ENCODE results near the gene USP13.

Gene USP13

DNA sequence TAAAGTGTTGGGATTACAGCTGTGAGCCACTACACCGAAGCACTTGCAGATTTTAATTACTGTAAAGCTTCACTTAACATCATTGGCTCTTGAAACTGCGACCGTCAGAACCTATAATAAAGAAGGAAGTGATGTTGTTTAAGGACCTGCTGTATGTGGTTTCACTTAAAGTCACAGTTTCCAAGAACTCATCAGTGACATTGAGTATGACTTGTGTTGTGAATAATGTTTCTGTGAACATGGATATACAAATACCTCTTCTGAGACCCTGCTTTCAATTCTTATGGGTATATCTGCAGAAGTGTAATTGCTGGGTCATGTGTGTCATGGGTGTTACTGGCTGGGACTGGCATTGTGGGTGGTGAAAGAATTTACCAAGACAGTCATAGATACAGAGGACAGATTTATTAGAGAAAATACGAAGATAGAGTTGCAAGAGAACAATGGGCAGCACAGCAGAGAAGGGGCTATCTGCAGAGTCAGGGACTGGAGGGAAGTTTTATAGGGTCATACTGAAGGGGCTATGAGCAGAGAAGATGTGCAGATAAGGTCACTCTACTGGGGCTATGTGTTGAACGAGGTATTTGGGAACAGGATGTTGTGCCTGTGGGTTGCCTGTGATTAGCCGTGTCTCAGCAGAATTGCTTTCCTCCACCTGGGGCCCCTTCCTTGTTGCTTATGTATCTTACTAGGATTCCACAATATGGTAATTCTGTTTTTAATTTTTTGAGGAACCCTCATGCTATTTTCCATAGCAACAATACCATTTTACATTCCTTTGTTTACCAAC, 43.7 kb upstream of the USP13 start:
- DNase-seq (ENCODE audit: low read depth) = peak; percentile 68
- peak overlapping the region; percentile 28 for H3K4me3 ChIP-seq (ENCODE audit: low read depth, low read length)
- no peak for TF ChIP-seq CTCF (IDR thresholded peaks at IDR 0.05; ENCODE audit: insufficient read depth, low read depth, low read length, missing control alignments)

GRCh38 chr3:179610066-179610465, 42.8 kb upstream of the USP13 start:
- DNase-seq (ENCODE audit: low read depth) = no peak
- H3K4me3 ChIP-seq (ENCODE audit: low read depth, low read length) = no peak overlapping the region
- TF ChIP-seq CTCF (IDR thresholded peaks at IDR 0.05; ENCODE audit: insufficient read depth, low read depth, low read length, missing control alignments) = no peak

DNA sequence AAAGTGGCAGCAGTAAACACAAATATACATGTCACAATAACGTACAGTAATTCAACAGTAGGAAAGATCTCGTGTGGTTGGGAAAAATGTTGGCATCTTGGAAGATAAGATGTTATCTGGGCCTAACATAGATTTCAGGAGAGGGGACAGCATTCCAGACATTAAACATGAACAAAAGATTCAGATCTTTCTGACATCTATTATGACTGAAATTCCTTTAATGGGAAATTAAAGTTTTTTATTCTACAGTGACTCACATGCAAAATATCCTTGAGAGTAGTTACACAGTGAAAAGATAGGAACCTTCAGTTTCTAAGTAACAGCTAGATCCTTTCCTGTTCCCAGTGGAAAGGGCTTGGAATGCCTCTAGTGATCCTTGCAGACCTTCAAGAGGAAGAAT, 39.0 kb upstream of the USP13 start:
- no peak for TF ChIP-seq CTCF (IDR thresholded peaks at IDR 0.05; ENCODE audit: insufficient read depth, low read depth, low read length, missing control alignments)
- no peak for DNase-seq (ENCODE audit: low read depth)
- no peak overlapping the region for H3K4me3 ChIP-seq (ENCODE audit: low read depth, low read length)

- no peak overlapping the region for H3K4me3 ChIP-seq (ENCODE audit: low read depth, low read length)
- no peak for TF ChIP-seq CTCF (IDR thresholded peaks at IDR 0.05; ENCODE audit: insufficient read depth, low read depth, low read length, missing control alignments)
- DNase-seq (ENCODE audit: low read depth) = no peak
These were observed 37.2 kb upstream of the USP13 start for GRCh38 chr3:179615458-179616173.

DNA sequence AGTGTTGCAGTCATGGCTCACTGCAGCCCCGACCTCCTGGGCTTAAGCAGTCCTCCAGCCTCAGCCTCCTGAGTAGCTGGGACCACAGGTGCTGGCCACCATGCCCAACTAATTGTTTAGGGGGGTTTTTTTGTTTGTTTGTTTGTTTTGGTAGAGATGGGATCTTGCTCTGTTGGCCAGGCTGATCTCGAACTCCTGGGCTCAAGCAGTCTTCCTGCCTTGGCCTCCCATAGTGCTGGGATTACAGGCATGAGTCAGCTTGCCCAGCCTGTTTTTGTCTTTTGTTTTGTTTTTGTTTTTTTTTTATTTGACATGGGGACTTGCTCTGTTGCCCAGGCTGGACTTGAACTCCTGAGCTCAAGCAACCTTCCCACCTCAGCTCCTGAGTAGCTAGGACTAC, 30.8 kb upstream of the USP13 start:
- no peak overlapping the region for H3K4me3 ChIP-seq (ENCODE audit: low read depth, low read length)
- no peak for DNase-seq (ENCODE audit: low read depth)
- no peak for TF ChIP-seq CTCF (IDR thresholded peaks at IDR 0.05; ENCODE audit: insufficient read depth, low read depth, low read length, missing control alignments)

- DNase-seq (ENCODE audit: low read depth) = no peak
- no peak for TF ChIP-seq CTCF (IDR thresholded peaks at IDR 0.05; ENCODE audit: insufficient read depth, low read depth, low read length, missing control alignments)
- no peak overlapping the region for H3K4me3 ChIP-seq (ENCODE audit: low read depth, low read length)
These were observed 28.4 kb upstream of the USP13 start for GRCh38 chr3:179624451-179624850.

All from GM12865 (cell line).